ENCODE data around the gene BCKDK. TPM values are rescaled to one million over a fixed set of nuclear protein-coding genes. Genes with fewer than 3 reads are reported as not detected.

BCKDK gene
- total RNA-seq, 1 experiment from 2014 or later, result 58.3 TPM

DNA sequence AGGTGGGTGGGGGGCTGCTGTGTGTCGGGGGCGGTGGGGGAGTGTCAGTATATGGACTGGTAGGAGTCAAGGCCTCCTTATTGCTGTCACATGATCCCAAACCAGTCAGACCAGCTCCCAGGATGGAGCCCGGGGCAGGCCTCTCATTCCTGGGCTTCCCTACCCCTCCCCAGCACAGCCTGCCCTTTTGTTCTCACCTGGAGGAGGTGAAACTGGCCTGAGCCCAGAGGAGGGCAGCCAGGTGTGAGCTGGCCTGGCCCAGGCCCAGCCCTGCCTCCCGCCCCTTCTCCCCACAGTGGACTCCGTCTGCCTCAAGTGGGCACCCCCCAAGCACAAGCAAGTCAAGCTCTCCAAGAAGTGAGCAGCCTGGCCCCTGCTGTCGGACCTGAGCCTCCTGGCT, 22.7 kb downstream of the BCKDK start:
- Mint-ChIP-seq H3K9me3 (no peaks in the 10 kb centered on the region), H3K27ac (peak overlapping the region; percentile 97), H3K27me3 (ENCODE audit: low read depth) (no peaks in the 10 kb centered on the region), H3K4me3 (peak overlapping the region; percentile 24; the same call in 1 of the 2 replicates), H3K36me3 (peaks cover 31% of the 10 kb centered on the region), H3K4me1 (peaks cover 49% of the 10 kb centered on the region)
- CTCF ChIA-PET, result interaction anchor here (0.5 to 3.3 kb wide), 7 partner anchors 8 to 327 kb away, joined by 3 to 25 read pairs (median 4); partner anchors contain the start of genes HSD3B7 and KAT8
- no peak for TF ChIP-seq JAZF1 (CRISPR knock-in tag; IDR thresholded peaks at IDR 0.05)
- 0 out of 2 replicates have a peak, but pooled peaks have one; percentile 16 for TF ChIP-seq SP1 (CRISPR knock-in tag; conservative IDR thresholded peaks at IDR 0.05)
- peak; percentile 84 for TF ChIP-seq USF2 (CRISPR knock-in tag; IDR thresholded peaks at IDR 0.05)
- TF ChIP-seq NFYB (CRISPR knock-in tag; conservative IDR thresholded peaks at IDR 0.05; ENCODE audit: low read depth), result no peak
- no peak for TF ChIP-seq GRHL2 (CRISPR knock-in tag; IDR thresholded peaks at IDR 0.05; ENCODE audit: insufficient replicate concordance, severe bottlenecking)
- TF ChIP-seq KAT7 (CRISPR knock-in tag; IDR thresholded peaks at IDR 0.05; ENCODE audit: borderline replicate concordance), result no peak
- peak; percentile 77 for TF ChIP-seq USF1 (CRISPR knock-in tag; IDR thresholded peaks at IDR 0.05)
- 0 out of 2 replicates have a peak, but pooled peaks have one; percentile 51 for TF ChIP-seq ZNF281 (CRISPR knock-in tag; IDR thresholded peaks at IDR 0.05)
- TF ChIP-seq ZBTB21 (CRISPR knock-in tag; IDR thresholded peaks at IDR 0.05; ENCODE audit: borderline replicate concordance), result no peak
- TF ChIP-seq NFE2L1 (CRISPR knock-in tag; IDR thresholded peaks at IDR 0.05), result no peak
- no peak for TF ChIP-seq TP53 (CRISPR knock-in tag; IDR thresholded peaks at IDR 0.05)
- no peak for TF ChIP-seq ZNF423 (CRISPR knock-in tag; IDR thresholded peaks at IDR 0.05)
- no peak for TF ChIP-seq SMAD4 (CRISPR knock-in tag; IDR thresholded peaks at IDR 0.05)
- POLR2A ChIA-PET, result interaction anchor here (0.6 to 2.2 kb wide), 6 partner anchors 9 to 71 kb away, joined by 3 to 20 read pairs (median 6); partner anchors contain the start of genes FUS, KAT8, ZNF646 and ZNF668
- ATAC-seq, result peak; percentile 62
- DNase-seq (ENCODE audit: low spot score), result peak; percentile 74

GRCh38 chr16:31131416-31131815, 23.2 kb downstream of the BCKDK start:
- Mint-ChIP-seq H3K36me3 (peaks cover 31% of the 10 kb centered on the region), H3K4me1 (peaks cover 53% of the 10 kb centered on the region), H3K9me3 (no peaks in the 10 kb centered on the region), H3K4me3 (peak overlapping the region; percentile 24; the same call in 1 of the 2 replicates), H3K27me3 (ENCODE audit: low read depth) (no peaks in the 10 kb centered on the region), H3K27ac (peak overlapping the region; percentile 97)
- ChIA-PET CTCF (interaction anchor here (0.9 to 3.3 kb wide), 4 partner anchors 11 to 327 kb away, joined by 3 to 25 read pairs (median 6); partner anchors contain the start of gene HSD3B7), POLR2A (interaction anchor here (0.6 to 2.2 kb wide), 6 partner anchors 9 to 71 kb away, joined by 3 to 20 read pairs (median 6); partner anchors contain the start of genes FUS, KAT8, ZNF646 and ZNF668)
- no peak for ATAC-seq
- DNase-seq (ENCODE audit: low spot score), result no peak
- TF ChIP-seq, protein P1, sequence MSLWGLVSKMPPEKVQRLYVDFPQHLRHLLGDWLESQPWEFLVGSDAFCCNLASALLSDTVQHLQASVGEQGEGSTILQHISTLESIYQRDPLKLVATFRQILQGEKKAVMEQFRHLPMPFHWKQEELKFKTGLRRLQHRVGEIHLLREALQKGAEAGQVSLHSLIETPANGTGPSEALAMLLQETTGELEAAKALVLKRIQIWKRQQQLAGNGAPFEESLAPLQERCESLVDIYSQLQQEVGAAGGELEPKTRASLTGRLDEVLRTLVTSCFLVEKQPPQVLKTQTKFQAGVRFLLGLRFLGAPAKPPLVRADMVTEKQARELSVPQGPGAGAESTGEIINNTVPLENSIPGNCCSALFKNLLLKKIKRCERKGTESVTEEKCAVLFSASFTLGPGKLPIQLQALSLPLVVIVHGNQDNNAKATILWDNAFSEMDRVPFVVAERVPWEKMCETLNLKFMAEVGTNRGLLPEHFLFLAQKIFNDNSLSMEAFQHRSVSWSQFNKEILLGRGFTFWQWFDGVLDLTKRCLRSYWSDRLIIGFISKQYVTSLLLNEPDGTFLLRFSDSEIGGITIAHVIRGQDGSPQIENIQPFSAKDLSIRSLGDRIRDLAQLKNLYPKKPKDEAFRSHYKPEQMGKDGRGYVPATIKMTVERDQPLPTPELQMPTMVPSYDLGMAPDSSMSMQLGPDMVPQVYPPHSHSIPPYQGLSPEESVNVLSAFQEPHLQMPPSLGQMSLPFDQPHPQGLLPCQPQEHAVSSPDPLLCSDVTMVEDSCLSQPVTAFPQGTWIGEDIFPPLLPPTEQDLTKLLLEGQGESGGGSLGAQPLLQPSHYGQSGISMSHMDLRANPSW (CRISPR knock-in tag; conservative IDR thresholded peaks at IDR 0.05; ENCODE audit: low read depth), result no peak
- TF ChIP-seq ATF1 (CRISPR knock-in tag; IDR thresholded peaks at IDR 0.05) (no peak), CDX4 (CRISPR knock-in tag; IDR thresholded peaks at IDR 0.05; ENCODE audit: borderline replicate concordance) (no peak)

Data from WTC11 (cell line).